GM18909 (cell line): ENCODE results near the gene KRTAP4-7.
"Not testable (repeated sequence)": the region's sequence is repeated elsewhere in the genome, so short reads cannot be mapped to it uniquely, and the experiment has no call there.

Experiments
- ATAC-seq: cut with Tn5 transposase; IDR thresholded peaks from one replicate; pipeline ENCODE4 v1.9.1; 2021; ENCODE audit warnings: mild to moderate bottlenecking; ENCODE audit not compliant: unreplicated experiment, poor library complexity

KRTAP4-7 gene

GRCh38 chr17:41064301-41064700 is 19.6 kb upstream of the KRTAP4-7 start:
- no peak for ATAC-seq

- ATAC-seq, result not testable (repeated sequence)
Observed at GRCh38 chr17:41065016-41065689, 18.8 kb upstream of the KRTAP4-7 start.

- ATAC-seq, result no peak
Observed at GRCh38 chr17:41065829-41066624, 17.9 kb upstream of the KRTAP4-7 start, which contains the start of gene KRTAP2-4. Gene KRTAP2-4, minus strand, starts transcription at chr17:41065879. Its CDS starts 34 bp downstream, at chr17:41065845.

- ATAC-seq, result no peak
Observed at GRCh38 chr17:41067281-41067680, 16.7 kb upstream of the KRTAP4-7 start.

DNA sequence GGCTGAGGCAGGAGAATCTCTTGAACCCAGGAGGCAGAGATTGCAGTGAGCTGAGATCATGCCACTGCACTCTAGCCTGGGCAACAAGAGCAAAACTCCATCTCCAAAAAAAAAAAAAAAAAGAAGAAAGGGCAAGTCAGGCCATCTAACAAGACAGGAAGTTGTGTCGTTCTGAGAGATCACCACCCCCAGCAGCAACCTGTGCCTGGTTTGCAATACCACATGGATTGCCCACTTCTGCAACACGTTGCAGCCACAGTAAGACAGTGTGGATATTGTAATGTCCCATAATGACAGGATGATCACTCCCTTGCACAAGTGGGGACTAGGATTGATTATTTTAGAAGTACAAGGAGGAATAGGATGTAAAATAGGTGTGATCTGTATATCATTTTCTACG is 14.9 kb upstream of the KRTAP4-7 start:
- no peak for ATAC-seq

DNA sequence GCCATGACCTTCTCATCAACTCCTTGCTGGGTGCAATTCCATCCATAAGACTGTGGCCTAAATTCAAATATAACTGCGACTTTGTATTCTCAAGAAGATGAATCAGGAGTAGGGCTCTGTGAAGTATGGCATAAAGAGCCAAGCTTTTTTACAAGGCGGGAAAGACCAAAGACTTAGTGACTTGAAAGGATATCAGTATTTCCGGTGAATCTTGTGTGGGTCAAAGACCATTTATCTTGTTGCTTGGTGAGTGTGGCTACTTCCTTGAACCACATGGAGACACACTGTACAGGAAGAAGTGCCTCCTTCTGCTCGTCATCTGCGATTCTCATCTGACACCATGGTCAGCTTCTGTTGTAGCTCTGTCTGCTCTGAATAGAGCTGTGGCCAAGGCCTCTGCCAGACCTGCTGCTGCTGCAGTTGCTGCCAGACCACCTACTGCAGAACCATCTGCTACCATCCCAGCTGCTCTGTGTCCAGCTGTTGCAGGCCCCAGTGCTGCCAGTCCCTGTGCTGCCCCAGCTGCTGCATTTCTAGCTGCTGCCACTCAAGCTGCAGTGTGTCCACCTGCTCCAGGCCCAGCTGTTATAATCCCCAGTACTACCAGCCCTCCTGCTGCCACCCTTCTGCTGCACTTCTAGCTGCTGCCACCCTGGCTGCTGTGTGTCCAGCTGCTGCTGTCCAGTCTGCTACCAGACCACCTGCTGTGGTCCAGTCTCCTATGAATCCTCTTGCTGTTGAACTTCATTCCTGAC is 12.2 kb upstream of the KRTAP4-7 start:
- ATAC-seq, result no peak

- ATAC-seq, result no peak
Observed at GRCh38 chr17:41073676-41074075, 10.3 kb upstream of the KRTAP4-7 start.

DNA sequence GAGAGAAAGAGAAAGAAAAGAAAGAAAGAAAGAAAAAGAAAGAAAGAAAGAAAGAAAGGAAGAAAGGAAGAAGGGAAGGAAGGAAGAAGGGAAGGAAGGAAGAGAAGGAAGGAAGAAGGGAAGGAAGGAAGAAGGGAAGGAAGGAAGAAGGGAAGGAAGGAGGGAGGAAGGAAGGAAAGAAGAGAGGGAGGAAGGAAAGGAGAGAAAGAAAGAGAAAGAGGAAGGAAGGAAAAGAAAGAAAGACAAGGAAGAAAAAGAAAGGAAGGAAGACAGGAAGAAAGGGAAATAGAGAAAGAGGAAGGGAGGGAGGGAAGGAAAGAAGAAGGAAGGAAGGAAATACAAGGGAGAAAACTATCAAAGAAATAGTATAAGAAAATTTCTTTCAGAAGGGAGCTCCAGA is 7.2 kb upstream of the KRTAP4-7 start:
- no peak for ATAC-seq

DNA sequence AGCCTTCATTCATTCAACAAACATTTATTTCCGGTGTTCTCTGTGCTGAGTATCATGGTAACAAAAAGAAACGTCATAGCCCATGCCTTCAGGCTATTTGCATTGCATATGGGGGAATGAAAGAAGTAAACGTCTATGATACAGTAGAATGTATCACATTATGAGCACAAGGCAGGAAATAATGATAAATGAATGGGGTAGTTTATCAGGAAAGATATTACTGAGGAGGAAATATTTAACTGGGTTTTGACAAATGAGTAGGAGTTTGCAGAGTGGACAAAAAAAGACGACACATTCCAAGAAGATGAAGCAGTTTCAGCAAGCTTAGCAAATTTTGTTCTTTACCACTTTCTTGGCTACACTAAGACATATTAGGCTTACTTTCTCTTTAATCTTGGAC is 1.3 kb upstream of the KRTAP4-7 start:
- ATAC-seq, result no peak

GRCh38 chr17:41083427-41083826 is 523 bp upstream of the KRTAP4-7 start:
- ATAC-seq, result not testable (repeated sequence)

GRCh38 chr17:41088760-41089352 is 4.9 kb downstream of the KRTAP4-7 start:
- ATAC-seq, result not testable (repeated sequence)

GRCh38 chr17:41096055-41096454 is 12.1 kb downstream of the KRTAP4-7 start:
- no peak for ATAC-seq

DNA sequence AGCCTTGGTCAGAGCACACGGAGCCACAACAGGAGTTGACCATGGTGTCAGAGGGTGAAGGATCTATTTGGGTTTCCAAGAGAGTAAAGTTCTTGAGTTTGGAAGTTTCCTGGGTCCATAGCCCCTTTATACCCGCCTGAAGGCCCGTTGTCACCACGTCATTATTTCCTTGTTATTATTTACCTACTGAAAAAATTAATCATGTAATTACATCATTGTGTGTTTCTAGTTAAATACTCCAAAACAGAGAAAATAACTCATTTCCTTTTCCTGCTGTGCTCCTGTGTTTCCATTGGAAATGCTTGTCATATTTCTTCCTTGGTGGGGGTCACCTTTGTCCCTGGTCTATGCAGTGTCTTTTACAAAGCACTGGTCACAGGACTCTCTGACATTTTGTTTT is 14.1 kb downstream of the KRTAP4-7 start, which contains the start of gene KRTAP4-8:
Gene KRTAP4-8 (minus strand): TSS at position 101 of the 400 bp plus-strand sequence. CDS start 58 bp downstream, at position 43.
- ATAC-seq, result no peak

GRCh38 chr17:41098481-41098880 is 14.5 kb downstream of the KRTAP4-7 start:
- no peak for ATAC-seq

DNA sequence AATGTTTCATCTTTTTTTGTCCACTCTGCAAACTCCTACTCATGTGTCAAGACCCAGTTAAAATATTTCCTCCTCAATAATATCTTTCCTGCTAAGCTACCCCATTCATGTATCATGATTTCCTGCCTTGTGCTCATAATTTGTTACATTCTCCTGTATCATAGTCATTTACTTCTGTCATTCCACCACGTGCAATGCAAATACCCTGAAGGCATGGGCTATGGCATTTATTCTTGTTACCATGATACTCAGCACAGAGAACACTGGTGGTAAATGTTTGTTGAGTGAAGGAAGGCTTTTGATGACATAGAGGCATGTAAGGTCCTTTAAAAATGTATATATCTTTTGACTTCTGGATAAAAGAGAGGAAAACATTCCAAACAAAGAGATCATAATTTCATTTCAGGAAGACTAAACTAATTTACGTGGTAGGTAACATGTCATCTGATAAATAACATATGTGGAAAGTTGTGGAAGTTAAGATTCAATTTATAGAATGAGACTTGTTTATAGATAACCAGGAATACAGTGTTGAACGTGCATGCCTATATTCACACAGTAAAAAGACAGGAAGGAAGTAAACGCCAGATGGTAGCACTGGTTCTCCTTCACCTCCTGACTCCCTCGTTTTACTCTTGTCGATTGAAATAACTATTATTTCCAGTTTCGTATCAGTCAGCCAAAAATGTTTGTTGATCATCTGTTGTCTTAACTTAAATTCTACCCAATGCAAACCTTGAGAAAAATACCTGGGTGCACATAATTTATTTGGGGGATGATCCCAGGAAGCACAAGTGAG is 15.9 kb downstream of the KRTAP4-7 start:
- ATAC-seq, result not testable (repeated sequence)

GRCh38 chr17:41101586-41102259 is 17.8 kb downstream of the KRTAP4-7 start, which contains the start of gene KRTAP4-16:
Gene KRTAP4-16, minus strand, starts transcription at chr17:41102209. Its CDS starts 0 bp downstream, at chr17:41102209.
- ATAC-seq, result no peak

- no peak for ATAC-seq
Observed at GRCh38 chr17:41103896-41104295, 19.9 kb downstream of the KRTAP4-7 start.

- not testable (repeated sequence) for ATAC-seq
Observed at GRCh38 chr17:41104386-41105038, 20.6 kb downstream of the KRTAP4-7 start.
